Measurements from ENCODE around the gene DGKB. TPM values are rescaled to one million over a fixed set of nuclear protein-coding genes. Genes with fewer than 3 reads are reported as not detected.

DGKB gene
- total RNA-seq, 1 experiment from 2014 or later, result not detected

GRCh38 chr7:14191686-14192098 lies 710.9 kb downstream of the DGKB start:
- H3K27ac ChIP-seq (ENCODE audit: low read depth, low read length, poor library complexity, severe bottlenecking), result no peak overlapping the region
- POLR2A ChIA-PET (ENCODE audit: low non-redundant PET), result no interaction called here
- CTCF ChIA-PET, result no interaction called here

GRCh38 chr7:14184292-14184864 lies 718.2 kb downstream of the DGKB start:
- H3K27me3 ChIP-seq (replicated peaks; ENCODE audit: insufficient read depth, low read depth, low read length, poor library complexity), result no peaks in the 10 kb centered on the region
- no peaks in the 10 kb centered on the region for H3K4me1 ChIP-seq (ENCODE audit: insufficient read depth, low read length, poor library complexity, severe bottlenecking)
- DNase-seq (ENCODE audit: low spot score), result no peak
- no peak overlapping the region for H3K27ac ChIP-seq (ENCODE audit: low read depth, low read length, poor library complexity, severe bottlenecking)
- CTCF ChIA-PET, result no interaction called here
- POLR2A ChIA-PET (ENCODE audit: low non-redundant PET), result no interaction called here
- no TSS peak for BruUV-seq (replicated peaks)
- no peaks in the 10 kb centered on the region for H3K36me3 ChIP-seq (ENCODE audit: insufficient read depth, low read length, poor library complexity, severe bottlenecking)
- no peak for TF ChIP-seq CTCF (conservative IDR thresholded peaks at IDR 0.05; ENCODE audit: low read depth, low read length)
- no peak for TF ChIP-seq EZH2 (IDR thresholded peaks at IDR 0.05; ENCODE audit: borderline replicate concordance, low read depth, low read length, poor library complexity, severe bottlenecking)
- no peaks in the 10 kb centered on the region for H3K9me3 ChIP-seq (ENCODE audit: low read depth, low read length, poor library complexity, severe bottlenecking)
- intact Hi-C loops (cut with micrococcal nuclease; ENCODE audit: unreplicated experiment), result no loop called here
- no peak overlapping the region for H3K4me3 ChIP-seq (ENCODE audit: low read depth, low read length, poor library complexity, severe bottlenecking)

More at GRCh38 chr7:14191686-14192098, 710.9 kb downstream of the DGKB start:
- no TSS peak for BruUV-seq (replicated peaks)
- TF ChIP-seq CTCF (conservative IDR thresholded peaks at IDR 0.05; ENCODE audit: low read depth, low read length) (no peak), EZH2 (IDR thresholded peaks at IDR 0.05; ENCODE audit: borderline replicate concordance, low read depth, low read length, poor library complexity, severe bottlenecking) (no peak)
- Histone ChIP-seq H3K4me3 (ENCODE audit: low read depth, low read length, poor library complexity, severe bottlenecking) (no peak overlapping the region), H3K9me3 (ENCODE audit: low read depth, low read length, poor library complexity, severe bottlenecking) (no peaks in the 10 kb centered on the region), H3K4me1 (ENCODE audit: insufficient read depth, low read length, poor library complexity, severe bottlenecking) (peaks cover 9% of the 10 kb centered on the region), H3K36me3 (ENCODE audit: insufficient read depth, low read length, poor library complexity, severe bottlenecking) (no peaks in the 10 kb centered on the region), H3K27me3 (replicated peaks; ENCODE audit: insufficient read depth, low read depth, low read length, poor library complexity) (no peaks in the 10 kb centered on the region)
- DNase-seq (ENCODE audit: low spot score), result no peak
- intact Hi-C loops (cut with micrococcal nuclease; ENCODE audit: unreplicated experiment), result no loop called here

GRCh38 chr7:14179781-14180180 lies 722.8 kb downstream of the DGKB start:
- no peak for DNase-seq (ENCODE audit: low spot score)
- TF ChIP-seq EZH2 (IDR thresholded peaks at IDR 0.05; ENCODE audit: borderline replicate concordance, low read depth, low read length, poor library complexity, severe bottlenecking), result no peak
- no peak for TF ChIP-seq CTCF (conservative IDR thresholded peaks at IDR 0.05; ENCODE audit: low read depth, low read length)
- Histone ChIP-seq H3K27ac (ENCODE audit: low read depth, low read length, poor library complexity, severe bottlenecking) (no peak overlapping the region), H3K36me3 (ENCODE audit: insufficient read depth, low read length, poor library complexity, severe bottlenecking) (no peaks in the 10 kb centered on the region), H3K9me3 (ENCODE audit: low read depth, low read length, poor library complexity, severe bottlenecking) (no peaks in the 10 kb centered on the region), H3K4me3 (ENCODE audit: low read depth, low read length, poor library complexity, severe bottlenecking) (no peak overlapping the region), H3K27me3 (replicated peaks; ENCODE audit: insufficient read depth, low read depth, low read length, poor library complexity) (no peaks in the 10 kb centered on the region), H3K4me1 (ENCODE audit: insufficient read depth, low read length, poor library complexity, severe bottlenecking) (no peaks in the 10 kb centered on the region)
- intact Hi-C loops (cut with micrococcal nuclease; ENCODE audit: unreplicated experiment), result no loop called here
- BruUV-seq (replicated peaks), result no TSS peak
- ChIA-PET POLR2A (ENCODE audit: low non-redundant PET) (no interaction called here), CTCF (no interaction called here)
